ENCODE data around the gene GARNL3.

- TF ChIP-seq EZH2phosphoT487 (IDR thresholded peaks at IDR 0.05) (no peak), CTCF (IDR thresholded peaks at IDR 0.05) (no peak), EZH2 (IDR thresholded peaks at IDR 0.05) (no peak)
Measured at GRCh38 chr9:127313042-127313560, 48.5 kb downstream of the GARNL3 start.
